Cardiac septum (tissue), 1 donor: ENCODE results near the gene MFN1. TPM values are rescaled to one million over a fixed set of nuclear protein-coding genes. Genes with fewer than 3 reads are reported as not detected.

Experiments used
- DNase-seq: peaks from one replicate; pipeline ENCODE4 v3.0.0-alpha.2; 2020; ENCODE audit warnings: low spot score
- intact Hi-C: fragments of 100-400 bp; cut with DNase I; formaldehyde crosslinking; loops from one replicate; pipeline ENCODE4 v1.14.0; 2022
- total RNA-seq: library from RNA; stranded (reverse); fragmentation: NEBNext Ultra II Directional; extraction: Animal tissue kit (Norgen Biotek cat#: 25700); gene quantifications from one replicate; pipeline ENCODE4 v1.2.1, GENCODE V29; 2021
- donor health status: DM: no; HTN: no; CAD: no.

Gene MFN1
- total RNA-seq, 1 donor from 2014 or later: 49.2 TPM

- intact Hi-C loops: no loop called here
- DNase-seq: no peak
Measured at GRCh38 chr3:179418610-179419009, 71.1 kb downstream of the MFN1 start.

- intact Hi-C loops: loop anchor here (2.0 kb wide), 1 partner anchor 137 kb away; no protein-coding TSS in a partner anchor
- no peak for DNase-seq
Measured at GRCh38 chr3:179421500-179421899, 74.0 kb downstream of the MFN1 start.

GRCh38 chr3:179425075-179425474, 77.6 kb downstream of the MFN1 start:
- intact Hi-C loops: no loop called here
- DNase-seq: no peak

GRCh38 chr3:179428876-179429548, 81.5 kb downstream of the MFN1 start:
- DNase-seq: no peak
- intact Hi-C loops: no loop called here

GRCh38 chr3:179430277-179430870, 82.9 kb downstream of the MFN1 start:
- intact Hi-C loops: no loop called here
- DNase-seq: no peak

GRCh38 chr3:179432021-179432420, 84.5 kb downstream of the MFN1 start:
- intact Hi-C loops: no loop called here
- DNase-seq: no peak

- intact Hi-C loops: no loop called here
- DNase-seq: no peak
Measured at GRCh38 chr3:179432451-179432850, 84.9 kb downstream of the MFN1 start.

- no peak for DNase-seq
- intact Hi-C loops: no loop called here
Measured at GRCh38 chr3:179436517-179436916, 89.0 kb downstream of the MFN1 start.

GRCh38 chr3:179438841-179439240, 91.3 kb downstream of the MFN1 start:
- no peak for DNase-seq

More at GRCh38 chr3:179438841-179439240, 91.3 kb downstream of the MFN1 start:
- intact Hi-C loops: no loop called here

Other genes starting within 250 kb of the MFN1 start
- 28.8 TPM for gene PIK3CA, start 199.4 kb upstream of the MFN1 start, total RNA-seq
- gene KCNMB3, start 96.6 kb upstream of the MFN1 start, total RNA-seq: 1.9 TPM
- 25.5 TPM for gene ZNF639, start 24.7 kb upstream of the MFN1 start, total RNA-seq
- 14.7 TPM for gene GNB4, start 103.8 kb downstream of the MFN1 start, total RNA-seq
- gene ACTL6A, start 215.2 kb downstream of the MFN1 start, total RNA-seq: 14.4 TPM